ENCODE results near the gene NBAS. TPM values are rescaled to one million over a fixed set of nuclear protein-coding genes. Genes with fewer than 3 reads are reported as not detected.

The NBAS gene
- total RNA-seq, 1 experiment from 2014 or later, result 32.5 TPM

GRCh38 chr2:15609341-15610042 lies 48.4 kb upstream of the NBAS start:
- Mint-ChIP-seq H3K4me1 (peaks cover 0 to 4% of the 10 kb centered on the region in 2 experiments; a peak in 1 of 4 replicates), H3K27me3 (ENCODE audit: low read depth) (no peaks in the 10 kb centered on the region), H3K36me3 (ENCODE audit: insufficient read depth in 1 of 3, low read depth in 3 of 3) (peaks cover 54 to 78% (median 76%) of the 10 kb centered on the region in 3 experiments), H3K4me3 (no peak overlapping the region), H3K9me3 (peaks cover 2 to 10% of the 10 kb centered on the region in 2 experiments; a peak in 2 of 5 replicates), H3K27ac (no peak overlapping the region; a peak in 1 of 7 replicates)
- Histone ChIP-seq H3K4me1 (ENCODE audit: insufficient read depth, low read length) (no peaks in the 10 kb centered on the region), H3K4me2 (ENCODE audit: insufficient read depth, insufficient read length, low read length) (no peak overlapping the region), H2BK12ac (ENCODE audit: insufficient read length, low read depth, low read length) (no peak overlapping the region), H3K14ac (ENCODE audit: insufficient read depth, low read length) (no peak overlapping the region), H2AK5ac (ENCODE audit: insufficient read length, low read length) (no peak overlapping the region), H2BK20ac (ENCODE audit: low read depth, low read length, poor library complexity, severe bottlenecking) (no peak overlapping the region), H3K23ac (ENCODE audit: insufficient read length, low read depth, low read length) (no peak overlapping the region), H3T11ph (ENCODE audit: low read length) (no peak overlapping the region), H2BK15ac (ENCODE audit: low read depth, low read length) (no peak overlapping the region), H3K23me2 (ENCODE audit: insufficient read length, low read depth, low read length, poor library complexity, severe bottlenecking) (no peaks in the 10 kb centered on the region), H2AFZ (ENCODE audit: low read length) (no peak overlapping the region), H2BK120ac (ENCODE audit: low read depth, low read length, poor library complexity, severe bottlenecking) (no peak overlapping the region), H4K5ac (ENCODE audit: insufficient read length, low read depth, low read length) (no peak overlapping the region), H3K27ac (ENCODE audit: insufficient read length, low read depth, low read length) (no peak overlapping the region), H3K56ac (ENCODE audit: insufficient read length, low read depth, low read length) (no peak overlapping the region), H4K20me1 (ENCODE audit: control insufficient read depth, insufficient read depth, insufficient read length) (no peaks in the 10 kb centered on the region), H3K27me3 (ENCODE audit: insufficient read depth, low read length) (no peaks in the 10 kb centered on the region), H2BK5ac (ENCODE audit: insufficient read length, low read length) (no peak overlapping the region), H3K9me3 (ENCODE audit: control insufficient read depth, low read depth, low read length) (no peaks in the 10 kb centered on the region), H3K4ac (ENCODE audit: low read depth, low read length) (no peak overlapping the region), H3K79me1 (ENCODE audit: insufficient read depth, low read depth, low read length, poor library complexity, severe bottlenecking) (no peaks in the 10 kb centered on the region), H3K9ac (ENCODE audit: extremely low read depth, insufficient read length, low read length) (no peak overlapping the region), H3K79me2 (ENCODE audit: insufficient read depth, low read length) (no peaks in the 10 kb centered on the region), H3K18ac (ENCODE audit: insufficient read length, low read depth, low read length) (no peak overlapping the region), H4K8ac (replicated peaks; ENCODE audit: insufficient read length, low read depth, low read length) (no peak overlapping the region), H4K91ac (ENCODE audit: insufficient read length, low read depth, low read length) (no peak overlapping the region)
- no CpG with 5 or more reads among the region's 1 CpG for WGBS (ENCODE audit: extremely low coverage, insufficient read length, low lambda C conversion rate)
- DNase-seq, result no peak
- TF ChIP-seq CTCF (conservative IDR thresholded peaks at IDR 0.05), result no peak
